Fibroblast of skin of right quadriceps (primary cell): Measurements from ENCODE around the gene NDUFA12.

ENCODE experiments used
- DNase-seq: peaks from one replicate; pipeline ENCODE4 v3.0.0-alpha.2; 2013

Gene NDUFA12

GRCh38 chr12:94930772-94931171 is 72.7 kb downstream of the NDUFA12 start:
- no peak for DNase-seq

- no peak for DNase-seq
Measured at GRCh38 chr12:94930216-94930654, 73.3 kb downstream of the NDUFA12 start.

DNA sequence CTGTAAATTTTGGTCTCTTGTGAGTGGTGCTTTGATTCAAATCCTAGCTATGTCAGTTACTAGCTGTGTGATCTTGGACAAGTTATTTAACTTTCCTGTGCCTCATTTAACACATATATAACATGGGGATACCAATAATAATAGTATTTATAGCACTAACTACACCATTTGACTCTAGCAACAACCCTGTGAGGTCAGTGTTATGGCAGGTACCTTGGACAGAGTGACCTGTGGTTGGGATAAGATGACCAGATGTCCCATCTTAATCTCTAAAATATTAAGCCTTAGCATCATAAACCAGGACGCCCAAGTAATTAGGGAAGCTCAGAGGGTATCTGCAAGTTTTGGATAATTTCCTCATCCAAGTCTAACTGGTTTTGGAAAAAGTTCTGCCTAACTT is 73.7 kb downstream of the NDUFA12 start:
- DNase-seq = no peak

DNA sequence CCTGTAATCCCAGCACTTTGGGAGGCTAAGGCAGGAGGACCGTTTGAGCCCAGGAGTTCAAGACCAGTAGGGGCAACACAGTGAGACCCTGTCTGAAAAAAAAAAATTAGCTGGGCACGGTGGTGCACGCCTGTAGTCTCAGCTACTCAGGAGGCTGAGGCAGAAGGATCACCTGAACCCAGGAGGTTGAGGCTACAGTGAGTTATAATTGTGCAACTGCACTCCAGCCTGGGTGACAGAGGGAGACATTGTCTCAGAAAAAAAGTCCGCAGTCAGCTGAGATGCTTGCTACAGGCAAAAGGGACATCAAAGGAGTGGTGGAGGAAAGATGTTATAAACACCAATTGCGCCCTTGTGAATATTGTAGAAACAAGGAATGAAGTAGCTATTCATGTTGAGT is 77.8 kb downstream of the NDUFA12 start:
- DNase-seq = no peak

GRCh38 chr12:94925206-94925605 is 78.3 kb downstream of the NDUFA12 start:
- no peak for DNase-seq

GRCh38 chr12:94922561-94922960 is 80.9 kb downstream of the NDUFA12 start:
- DNase-seq = peak; percentile 32
